Upper lobe of right lung (tissue), 1 donor: ENCODE results near the gene SMARCAD1. TPM values are rescaled to one million over a fixed set of nuclear protein-coding genes. Genes with fewer than 3 reads are reported as not detected.
"Not testable (repeated sequence)": the region's sequence is repeated elsewhere in the genome, so short reads cannot be mapped to it uniquely, and the experiment has no call there.

Experiments used
- ATAC-seq: fragments of 200-7000 bp; cut with Tn5 transposase; one replicate; pipeline ENCODE4 v1.9.1; 2020; ENCODE audit warnings: mild to moderate bottlenecking, moderate library complexity
- DNase-seq: peaks from one replicate; pipeline ENCODE4 v3.0.0-alpha.2; 2020
- H3K27ac ChIP-seq: fragments of 200-600 bp; one replicate; pipeline ENCODE4 v1.8.0; 2022
- H3K27me3 ChIP-seq: fragments of 200-600 bp; one replicate; pipeline ENCODE4 v1.8.0; 2022; ENCODE audit warnings: mild to moderate bottlenecking
- H3K36me3 ChIP-seq: fragments of 200-600 bp; one replicate; pipeline ENCODE4 v1.8.0; 2022
- H3K4me1 ChIP-seq: fragments of 200-600 bp; one replicate; pipeline ENCODE4 v1.8.0; 2022
- H3K4me3 ChIP-seq: fragments of 200-600 bp; one replicate; pipeline ENCODE4 v1.8.0; 2022; ENCODE audit warnings: mild to moderate bottlenecking
- H3K9me3 ChIP-seq: fragments of 200-600 bp; one replicate; pipeline ENCODE4 v1.8.0; 2022
- CTCF ChIP-seq: fragments of 200-600 bp; IDR thresholded peaks from one replicate; pipeline ENCODE4 v1.8.0; 2022; ENCODE audit warnings: antibody characterized with exemption
- intact Hi-C: fragments of 100-400 bp; cut with DNase I; formaldehyde crosslinking; loops from one replicate; pipeline ENCODE4 v1.11.0; 2022
- total RNA-seq: library from RNA; stranded (reverse); fragmentation: NEBNext Ultra II Directional; extraction: Animal tissue kit (Norgen Biotek cat#: 25700); gene quantifications from one replicate; pipeline ENCODE4 v1.2.1, GENCODE V29; 2021
- donor health status: DM: no; HTN: yes; CAD: no; lungs with severe emphysema.

Gene SMARCAD1
- total RNA-seq, 1 donor from 2014 or later: 21.0 TPM

- Histone ChIP-seq H3K27me3 (no peaks in the 10 kb centered on the region), H3K4me1 (no peaks in the 10 kb centered on the region), H3K27ac (no peak overlapping the region), H3K4me3 (no peak overlapping the region), H3K9me3 (no peaks in the 10 kb centered on the region), H3K36me3 (peaks cover 96% of the 10 kb centered on the region)
- DNase-seq (no peak), ATAC-seq (no peak)
- no peak for TF ChIP-seq CTCF
- intact Hi-C loops: no loop called here
Observed at GRCh38 chr4:94276204-94276603, 68.5 kb downstream of the SMARCAD1 start.

- Histone ChIP-seq H3K4me3 (no peak overlapping the region), H3K4me1 (no peaks in the 10 kb centered on the region), H3K9me3 (no peaks in the 10 kb centered on the region), H3K27ac (no peak overlapping the region), H3K27me3 (no peaks in the 10 kb centered on the region), H3K36me3 (peaks cover 93% of the 10 kb centered on the region)
- DNase-seq (no peak), ATAC-seq (no peak)
- no peak for TF ChIP-seq CTCF
- intact Hi-C loops: no loop called here
Observed at GRCh38 chr4:94277534-94277933, 69.9 kb downstream of the SMARCAD1 start.

GRCh38 chr4:94278781-94279180 lies 71.1 kb downstream of the SMARCAD1 start:
- H3K27ac ChIP-seq: no peak overlapping the region
- no peak for ATAC-seq
- TF ChIP-seq CTCF: no peak
- H3K9me3 ChIP-seq: no peaks in the 10 kb centered on the region
- no peak for DNase-seq
- H3K4me1 ChIP-seq: no peaks in the 10 kb centered on the region
- intact Hi-C loops: no loop called here
- no peaks in the 10 kb centered on the region for H3K27me3 ChIP-seq
- H3K4me3 ChIP-seq: no peak overlapping the region
- H3K36me3 ChIP-seq: peaks cover 93% of the 10 kb centered on the region

GRCh38 chr4:94284889-94285288 lies 77.2 kb downstream of the SMARCAD1 start:
- TF ChIP-seq CTCF: no peak
- DNase-seq (no peak), ATAC-seq (no peak)
- no peaks in the 10 kb centered on the region for H3K4me1 ChIP-seq
- peaks cover 92% of the 10 kb centered on the region for H3K36me3 ChIP-seq
- intact Hi-C loops: no loop called here
- no peaks in the 10 kb centered on the region for H3K9me3 ChIP-seq
- no peak overlapping the region for H3K4me3 ChIP-seq
- H3K27me3 ChIP-seq: no peaks in the 10 kb centered on the region
- no peak overlapping the region for H3K27ac ChIP-seq

GRCh38 chr4:94285666-94286065 lies 78.0 kb downstream of the SMARCAD1 start:
- Histone ChIP-seq H3K4me3 (no peak overlapping the region), H3K4me1 (no peaks in the 10 kb centered on the region), H3K36me3 (peaks cover 91% of the 10 kb centered on the region), H3K27ac (no peak overlapping the region), H3K27me3 (no peaks in the 10 kb centered on the region), H3K9me3 (no peaks in the 10 kb centered on the region)
- DNase-seq: no peak
- no peak for TF ChIP-seq CTCF
- intact Hi-C loops: no loop called here
- no peak for ATAC-seq

GRCh38 chr4:94290245-94290644 lies 82.6 kb downstream of the SMARCAD1 start:
- TF ChIP-seq CTCF: no peak
- Histone ChIP-seq H3K4me1 (no peaks in the 10 kb centered on the region), H3K27ac (no peak overlapping the region), H3K36me3 (peaks cover 64% of the 10 kb centered on the region), H3K4me3 (no peak overlapping the region), H3K9me3 (no peaks in the 10 kb centered on the region), H3K27me3 (no peaks in the 10 kb centered on the region)
- intact Hi-C loops: no loop called here
- DNase-seq (no peak), ATAC-seq (no peak)

- intact Hi-C loops, H3K27me3 ChIP-seq, H3K9me3 ChIP-seq, H3K4me1 ChIP-seq, ATAC-seq, H3K4me3 ChIP-seq, DNase-seq, H3K27ac ChIP-seq: not testable (repeated sequence)
- peaks cover 29% of the 10 kb centered on the region for H3K36me3 ChIP-seq
Observed at GRCh38 chr4:94293981-94294380, 86.3 kb downstream of the SMARCAD1 start.

- H3K4me3 ChIP-seq, H3K27ac ChIP-seq, H3K9me3 ChIP-seq, H3K27me3 ChIP-seq, H3K4me1 ChIP-seq, intact Hi-C loops, DNase-seq, ATAC-seq: not testable (repeated sequence)
- H3K36me3 ChIP-seq: peaks cover 17% of the 10 kb centered on the region
Observed at GRCh38 chr4:94295473-94295872, 87.8 kb downstream of the SMARCAD1 start.
